ENCODE data around the gene MEGF8.
"Not testable (repeated sequence)": the region's sequence is repeated elsewhere in the genome, so short reads cannot be mapped to it uniquely, and the experiment has no call there.

Gene MEGF8

GRCh38 chr19:42333018-42333417 lies 7.6 kb downstream of the MEGF8 start:
- H3K36me3 ChIP-seq (ENCODE audit: control insufficient read depth, insufficient read depth, low read length), result peaks cover 4% of the 10 kb centered on the region
- no peak for TF ChIP-seq CTCF (IDR thresholded peaks at IDR 0.05; ENCODE audit: insufficient read depth, low read length, poor library complexity, severe bottlenecking)
- no peak for DNase-seq (ENCODE audit: extremely low read depth, insufficient read length)
- no peak overlapping the region for H3K4me3 ChIP-seq (replicated peaks; ENCODE audit: low read depth, low read length)
- no peaks in the 10 kb centered on the region for H3K27me3 ChIP-seq (replicated peaks; ENCODE audit: control insufficient read depth, insufficient read depth, low read length)

- no peak for DNase-seq (ENCODE audit: extremely low read depth, insufficient read length)
- Histone ChIP-seq H3K27me3 (replicated peaks; ENCODE audit: control insufficient read depth, insufficient read depth, low read length) (no peaks in the 10 kb centered on the region), H3K36me3 (ENCODE audit: control insufficient read depth, insufficient read depth, low read length) (peaks cover 4% of the 10 kb centered on the region), H3K4me3 (replicated peaks; ENCODE audit: low read depth, low read length) (no peak overlapping the region)
- no peak for TF ChIP-seq CTCF (IDR thresholded peaks at IDR 0.05; ENCODE audit: insufficient read depth, low read length, poor library complexity, severe bottlenecking)
These were observed 8.7 kb downstream of the MEGF8 start for GRCh38 chr19:42333975-42334696.

- no peak overlapping the region for H3K4me3 ChIP-seq (replicated peaks; ENCODE audit: low read depth, low read length)
- no peaks in the 10 kb centered on the region for H3K27me3 ChIP-seq (replicated peaks; ENCODE audit: control insufficient read depth, insufficient read depth, low read length)
- TF ChIP-seq CTCF (IDR thresholded peaks at IDR 0.05; ENCODE audit: insufficient read depth, low read length, poor library complexity, severe bottlenecking), result no peak
- peaks cover 4% of the 10 kb centered on the region for H3K36me3 ChIP-seq (ENCODE audit: control insufficient read depth, insufficient read depth, low read length)
- DNase-seq (ENCODE audit: extremely low read depth, insufficient read length), result no peak
These were observed 9.4 kb downstream of the MEGF8 start for GRCh38 chr19:42334697-42335373.

- H3K36me3 ChIP-seq (ENCODE audit: control insufficient read depth, insufficient read depth, low read length), result peaks cover 4% of the 10 kb centered on the region
- no peak for DNase-seq (ENCODE audit: extremely low read depth, insufficient read length)
- no peak for TF ChIP-seq CTCF (IDR thresholded peaks at IDR 0.05; ENCODE audit: insufficient read depth, low read length, poor library complexity, severe bottlenecking)
- H3K27me3 ChIP-seq (replicated peaks; ENCODE audit: control insufficient read depth, insufficient read depth, low read length), result no peaks in the 10 kb centered on the region
- no peak overlapping the region for H3K4me3 ChIP-seq (replicated peaks; ENCODE audit: low read depth, low read length)
These were observed 10.0 kb downstream of the MEGF8 start for GRCh38 chr19:42335374-42335936.

GRCh38 chr19:42335971-42336370 lies 10.5 kb downstream of the MEGF8 start:
- H3K36me3 ChIP-seq (ENCODE audit: control insufficient read depth, insufficient read depth, low read length), result peaks cover 4% of the 10 kb centered on the region
- no peak for TF ChIP-seq CTCF (IDR thresholded peaks at IDR 0.05; ENCODE audit: insufficient read depth, low read length, poor library complexity, severe bottlenecking)
- H3K4me3 ChIP-seq (replicated peaks; ENCODE audit: low read depth, low read length), result no peak overlapping the region
- DNase-seq (ENCODE audit: extremely low read depth, insufficient read length), result no peak
- H3K27me3 ChIP-seq (replicated peaks; ENCODE audit: control insufficient read depth, insufficient read depth, low read length), result no peaks in the 10 kb centered on the region

- H3K4me3 ChIP-seq (replicated peaks; ENCODE audit: low read depth, low read length); H3K36me3 ChIP-seq (ENCODE audit: control insufficient read depth, insufficient read depth, low read length); DNase-seq (ENCODE audit: extremely low read depth, insufficient read length); H3K27me3 ChIP-seq (replicated peaks; ENCODE audit: control insufficient read depth, insufficient read depth, low read length): not testable (repeated sequence)
These were observed 13.9 kb downstream of the MEGF8 start for GRCh38 chr19:42339126-42339860.

GRCh38 chr19:42339922-42340321 lies 14.5 kb downstream of the MEGF8 start:
- not testable (repeated sequence) for H3K4me3 ChIP-seq (replicated peaks; ENCODE audit: low read depth, low read length); H3K27me3 ChIP-seq (replicated peaks; ENCODE audit: control insufficient read depth, insufficient read depth, low read length); H3K36me3 ChIP-seq (ENCODE audit: control insufficient read depth, insufficient read depth, low read length); DNase-seq (ENCODE audit: extremely low read depth, insufficient read length)

All from GM06990 (cell line).